IPS-11a (cell line): ENCODE results near the gene PSAPL1.
"Not testable (repeated sequence)": the region's sequence is repeated elsewhere in the genome, so short reads cannot be mapped to it uniquely, and the experiment has no call there.

Experiments used
- H3K4me3 ChIP-seq: one replicate; pipeline ENCODE4 v1.5.1; 2013; ENCODE audit warnings: low read depth, low read length, control low read depth

The PSAPL1 gene

GRCh38 chr4:7459471-7459870 is 24.7 kb upstream of the PSAPL1 start:
- H3K4me3 ChIP-seq, result no peak overlapping the region

- no peak overlapping the region for H3K4me3 ChIP-seq
These were observed 23.7 kb upstream of the PSAPL1 start for GRCh38 chr4:7458477-7458876.

- H3K4me3 ChIP-seq, result no peak overlapping the region
These were observed 23.3 kb upstream of the PSAPL1 start for GRCh38 chr4:7458066-7458425.

GRCh38 chr4:7457201-7458065 is 22.7 kb upstream of the PSAPL1 start:
- H3K4me3 ChIP-seq, result no peak overlapping the region

GRCh38 chr4:7452802-7453201 is 18.1 kb upstream of the PSAPL1 start:
- H3K4me3 ChIP-seq, result not testable (repeated sequence)

- no peak overlapping the region for H3K4me3 ChIP-seq
These were observed 17.1 kb upstream of the PSAPL1 start for GRCh38 chr4:7451800-7452199.

- no peak overlapping the region for H3K4me3 ChIP-seq
These were observed 16.7 kb upstream of the PSAPL1 start for GRCh38 chr4:7451434-7451789.

GRCh38 chr4:7450775-7451433 is 16.2 kb upstream of the PSAPL1 start:
- no peak overlapping the region for H3K4me3 ChIP-seq

- no peak overlapping the region for H3K4me3 ChIP-seq
These were observed 13.3 kb upstream of the PSAPL1 start for GRCh38 chr4:7448036-7448435.

- H3K4me3 ChIP-seq, result no peak overlapping the region
These were observed 12.5 kb upstream of the PSAPL1 start for GRCh38 chr4:7447236-7447635.

- no peak overlapping the region for H3K4me3 ChIP-seq
These were observed 10.0 kb upstream of the PSAPL1 start for GRCh38 chr4:7444731-7445130.

GRCh38 chr4:7444314-7444713 is 9.6 kb upstream of the PSAPL1 start:
- H3K4me3 ChIP-seq, result no peak overlapping the region

GRCh38 chr4:7442574-7443162 is 7.9 kb upstream of the PSAPL1 start:
- H3K4me3 ChIP-seq, result no peak overlapping the region

- H3K4me3 ChIP-seq, result no peak overlapping the region
These were observed 6.5 kb upstream of the PSAPL1 start for GRCh38 chr4:7441201-7441600.

GRCh38 chr4:7439699-7440098 is 5.0 kb upstream of the PSAPL1 start:
- no peak overlapping the region for H3K4me3 ChIP-seq

GRCh38 chr4:7436256-7436655 is 1.5 kb upstream of the PSAPL1 start:
- no peak overlapping the region for H3K4me3 ChIP-seq

GRCh38 chr4:7435471-7436061 is 836 bp upstream of the PSAPL1 start:
- H3K4me3 ChIP-seq, result no peak overlapping the region

- H3K4me3 ChIP-seq, result no peak overlapping the region
These were observed 477 bp downstream of the PSAPL1 start for GRCh38 chr4:7434141-7434765.

- no peak overlapping the region for H3K4me3 ChIP-seq
These were observed 1.2 kb downstream of the PSAPL1 start for GRCh38 chr4:7433376-7434140.

- H3K4me3 ChIP-seq, result no peak overlapping the region
These were observed 2.0 kb downstream of the PSAPL1 start for GRCh38 chr4:7432531-7433375.
